MCF 10A (cell line): Measurements from ENCODE around the gene BSDC1. TPM values are rescaled to one million over a fixed set of nuclear protein-coding genes. Genes with fewer than 3 reads are reported as not detected.

Experiments
- BruUV-seq: library from RNA; stranded (reverse); fragments of 400-500 nt; replicated peaks from 2 replicates; lab custom pipeline; 2021; lab: Mats Ljungman, UMichigan
- CTCF ChIA-PET: fragments of 300-600 bp; sonication (Branson Sonifier 250); formaldehyde crosslinking; extraction: SDS; loops from one replicate; lab custom pipeline; 2021; ENCODE audit warnings: antibody characterized with exemption, inconsistent platforms; lab: Yijun Ruan, JAX
- POLR2A ChIA-PET: fragments of 300-600, 350-650 bp; sonication (Branson Sonifier 250); formaldehyde crosslinking; extraction: SDS; loops from one replicate; lab custom pipeline; 2020; ENCODE audit warnings: antibody characterized with exemption, inconsistent platforms; lab: Yijun Ruan, JAX
- DNase-seq: peaks from one replicate; pipeline ENCODE4 v3.0.0-alpha.2; 2018; ENCODE audit not compliant: unreplicated experiment
- H3K27ac Mint-ChIP-seq: one replicate; pipeline ENCODE4 v1.8.0; 2022; ENCODE audit warnings: mild to moderate bottlenecking, low read depth, mixed read lengths; ENCODE audit not compliant: unreplicated experiment
- H3K27me3 Mint-ChIP-seq: one replicate; pipeline ENCODE4 v1.8.0; 2022; ENCODE audit warnings: mixed read lengths; ENCODE audit not compliant: insufficient read depth, unreplicated experiment
- H3K36me3 Mint-ChIP-seq: one replicate; pipeline ENCODE4 v1.8.0; 2022; ENCODE audit warnings: mild to moderate bottlenecking, moderate library complexity, mixed read lengths; ENCODE audit not compliant: insufficient read depth, unreplicated experiment
- H3K4me1 Mint-ChIP-seq: one replicate; pipeline ENCODE4 v1.8.0; 2022; ENCODE audit warnings: mixed read lengths; ENCODE audit not compliant: insufficient read depth, unreplicated experiment
- H3K4me3 Mint-ChIP-seq: one replicate; pipeline ENCODE4 v1.8.0; 2022; ENCODE audit warnings: mild to moderate bottlenecking, moderate library complexity, mixed read lengths; ENCODE audit not compliant: unreplicated experiment
- H3K9me3 Mint-ChIP-seq: one replicate; pipeline ENCODE4 v1.8.0; 2022; ENCODE audit warnings: mixed read lengths; ENCODE audit not compliant: unreplicated experiment
- CTCF ChIP-seq: fragments of 200-600 bp; IDR thresholded peaks from one replicate; pipeline ENCODE4 v1.8.0; 2022; ENCODE audit warnings: antibody characterized with exemption, mild to moderate bottlenecking; ENCODE audit not compliant: unreplicated experiment
- intact Hi-C: fragments of 100-400 bp; cut with micrococcal nuclease; formaldehyde crosslinking; loops from 2 replicates; pipeline ENCODE4 v1.14.1; 2022
- total RNA-seq: library from RNA; stranded (reverse); gene quantifications from 2 replicates; pipeline ENCODE4 v1.2.3, GENCODE V29; 2022

Gene BSDC1
- total RNA-seq, 1 experiment from 2014 or later, result 52.6 TPM

- no peaks in the 10 kb centered on the region for H3K4me1 Mint-ChIP-seq
- ChIA-PET POLR2A (no interaction called here), CTCF (interaction anchor here (0.8 kb wide), 1 partner anchor 12 kb away, joined by 4 read pairs; no protein-coding TSS in a partner anchor)
- no peaks in the 10 kb centered on the region for H3K9me3 Mint-ChIP-seq
- intact Hi-C loops, result no loop called here
- no peaks in the 10 kb centered on the region for H3K27me3 Mint-ChIP-seq
- DNase-seq, result no peak
- H3K36me3 Mint-ChIP-seq, result peaks cover 52% of the 10 kb centered on the region
- BruUV-seq, result no TSS peak
- peak within 1 kb of the TSS; percentile 30 for H3K27ac Mint-ChIP-seq
- no peak for TF ChIP-seq CTCF
- no peak within 1 kb of the TSS for H3K4me3 Mint-ChIP-seq
Observed at GRCh38 chr1:32362474-32363313, 31.5 kb downstream of the BSDC1 start, which contains the start of the genes FAM229A and TSSK3. Gene FAM229A (minus strand): TSS chr1:32362485. CDS start chr1:32362091, 394 bp downstream. Gene TSSK3 (plus strand): TSS chr1:32362539. CDS start chr1:32362702, 163 bp downstream.

GRCh38 chr1:32361674-32362473 is 32.4 kb downstream of the BSDC1 start:
- Mint-ChIP-seq H3K4me1 (no peaks in the 10 kb centered on the region), H3K27ac (no peak overlapping the region), H3K36me3 (peaks cover 47% of the 10 kb centered on the region), H3K4me3 (no peak overlapping the region), H3K9me3 (no peaks in the 10 kb centered on the region), H3K27me3 (no peaks in the 10 kb centered on the region)
- DNase-seq, result no peak
- CTCF ChIA-PET, result no interaction called here
- no TSS peak for BruUV-seq
- TF ChIP-seq CTCF, result no peak
- intact Hi-C loops, result no loop called here
- POLR2A ChIA-PET, result no interaction called here

GRCh38 chr1:32361308-32361673 is 33.0 kb downstream of the BSDC1 start:
- intact Hi-C loops, result no loop called here
- H3K36me3 Mint-ChIP-seq, result peaks cover 50% of the 10 kb centered on the region
- no TSS peak for BruUV-seq
- no peaks in the 10 kb centered on the region for H3K4me1 Mint-ChIP-seq
- no peak for TF ChIP-seq CTCF
- H3K27me3 Mint-ChIP-seq, result no peaks in the 10 kb centered on the region
- CTCF ChIA-PET, result no interaction called here
- H3K9me3 Mint-ChIP-seq, result no peaks in the 10 kb centered on the region
- no peak for DNase-seq
- H3K4me3 Mint-ChIP-seq, result no peak overlapping the region
- no peak overlapping the region for H3K27ac Mint-ChIP-seq
- POLR2A ChIA-PET, result interaction anchor here (1.5 kb wide), 1 partner anchor 9 kb away, joined by 5 read pairs; no protein-coding TSS in a partner anchor

- TSS peak; percentile 17 for BruUV-seq
- POLR2A ChIA-PET, result interaction anchor here (1.5 to 1.6 kb wide), 2 partner anchors 35 to 143 kb away, joined by 6 to 7 read pairs; partner anchors contain the start of gene BSDC1
- no peaks in the 10 kb centered on the region for H3K9me3 Mint-ChIP-seq
Observed at GRCh38 chr1:32358435-32358834, 35.8 kb downstream of the BSDC1 start.

More at GRCh38 chr1:32358435-32358834, 35.8 kb downstream of the BSDC1 start:
- Mint-ChIP-seq H3K27ac (no peak overlapping the region), H3K27me3 (no peaks in the 10 kb centered on the region), H3K4me3 (no peak overlapping the region), H3K36me3 (peaks cover 38% of the 10 kb centered on the region), H3K4me1 (peaks cover 6% of the 10 kb centered on the region)
- DNase-seq, result no peak
- TF ChIP-seq CTCF, result no peak
- CTCF ChIA-PET, result interaction anchor here (0.7 kb wide), 1 partner anchor 1119 kb away, joined by 3 read pairs; no protein-coding TSS in a partner anchor
- intact Hi-C loops, result no loop called here
